Fibroblast of skin of left biceps (primary cell): ENCODE results near the gene LRPAP1.
"Not testable (repeated sequence)": the region's sequence is repeated elsewhere in the genome, so short reads cannot be mapped to it uniquely, and the experiment has no call there.

Experiments used
- DNase-seq, 2 experiments: peaks; one replicate each; pipeline ENCODE4 v3.0.0-alpha.2; 2013; ENCODE audit warnings: low read depth in 2 of 2

The LRPAP1 gene

DNA sequence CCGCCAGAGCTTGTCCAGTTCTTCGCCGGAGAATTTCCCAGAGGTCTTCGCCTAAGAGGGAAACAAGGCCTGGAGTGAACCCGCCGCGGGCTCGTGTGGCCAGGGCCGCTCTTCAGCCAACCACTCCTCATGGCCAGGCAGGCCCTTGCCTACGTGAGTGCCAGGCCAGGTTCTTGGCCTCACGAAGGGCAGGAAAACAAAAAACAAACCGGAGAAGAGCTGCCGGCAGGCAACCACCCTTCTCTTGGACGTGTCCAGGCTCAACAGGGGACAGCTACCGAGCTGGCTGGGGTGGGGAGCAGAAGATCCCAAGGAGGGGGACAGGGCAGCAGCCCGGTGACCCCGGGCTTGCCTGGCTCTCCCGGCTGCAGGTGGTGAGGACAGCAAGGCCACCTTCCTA, 13.3 kb downstream of the LRPAP1 start:
- no peak for DNase-seq

DNA sequence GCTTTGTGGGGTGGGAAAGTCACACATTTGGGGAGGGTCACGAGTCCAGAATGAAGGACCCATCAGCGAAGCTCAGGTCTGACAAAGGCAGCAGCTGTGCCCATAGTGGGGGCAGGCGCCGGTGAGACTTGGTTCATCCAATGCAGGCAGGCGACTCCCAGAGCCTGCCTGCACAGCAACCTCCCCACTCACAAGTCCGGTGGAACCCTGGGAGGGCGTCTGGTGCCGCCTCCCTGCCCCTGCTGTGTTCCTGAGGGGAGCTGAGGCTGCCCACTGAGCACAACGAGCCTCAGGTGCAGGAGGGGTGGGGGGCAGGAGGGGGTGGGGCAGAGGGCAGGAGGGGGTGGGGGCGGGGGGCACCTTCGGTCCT, 13.7 kb downstream of the LRPAP1 start:
- no peak for DNase-seq

DNA sequence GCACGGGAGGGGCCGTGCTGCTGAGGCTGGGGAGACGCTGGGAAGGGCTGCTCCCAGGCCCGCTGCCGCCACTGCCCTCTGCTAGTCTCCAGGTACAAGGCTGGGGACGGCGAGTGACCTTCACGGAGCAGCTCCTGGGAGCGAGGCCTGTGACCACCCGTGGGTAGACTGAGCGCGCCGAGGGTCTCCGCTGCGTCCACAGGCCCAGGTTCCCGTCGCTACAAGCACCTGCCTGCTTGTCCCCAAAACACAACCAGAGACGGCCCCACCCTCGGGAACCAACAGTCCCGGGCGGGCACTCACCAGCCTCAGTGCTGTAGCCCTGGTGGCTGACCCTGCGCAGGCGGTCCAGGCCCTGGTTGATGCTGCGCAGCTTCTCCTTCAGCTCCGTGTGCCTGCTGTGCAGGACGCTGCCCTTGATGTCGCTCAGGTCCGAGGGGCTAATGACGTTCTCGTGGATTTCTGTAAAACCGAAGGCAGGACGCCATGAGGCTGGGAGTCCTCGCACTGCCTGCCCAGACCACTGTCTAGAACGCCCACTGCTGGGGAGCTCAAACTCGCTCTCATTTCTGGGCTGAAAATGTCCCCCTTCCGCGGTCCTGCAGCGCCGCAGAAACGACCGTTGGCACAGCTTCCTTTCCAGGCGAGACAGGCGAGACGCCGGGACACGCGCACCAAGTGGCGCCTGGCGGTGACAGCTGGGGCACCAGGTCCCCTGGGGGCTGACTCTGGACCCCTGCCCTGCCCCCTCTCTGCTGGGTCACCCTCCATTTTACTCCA, 14.3 kb downstream of the LRPAP1 start:
- DNase-seq: no peak

DNA sequence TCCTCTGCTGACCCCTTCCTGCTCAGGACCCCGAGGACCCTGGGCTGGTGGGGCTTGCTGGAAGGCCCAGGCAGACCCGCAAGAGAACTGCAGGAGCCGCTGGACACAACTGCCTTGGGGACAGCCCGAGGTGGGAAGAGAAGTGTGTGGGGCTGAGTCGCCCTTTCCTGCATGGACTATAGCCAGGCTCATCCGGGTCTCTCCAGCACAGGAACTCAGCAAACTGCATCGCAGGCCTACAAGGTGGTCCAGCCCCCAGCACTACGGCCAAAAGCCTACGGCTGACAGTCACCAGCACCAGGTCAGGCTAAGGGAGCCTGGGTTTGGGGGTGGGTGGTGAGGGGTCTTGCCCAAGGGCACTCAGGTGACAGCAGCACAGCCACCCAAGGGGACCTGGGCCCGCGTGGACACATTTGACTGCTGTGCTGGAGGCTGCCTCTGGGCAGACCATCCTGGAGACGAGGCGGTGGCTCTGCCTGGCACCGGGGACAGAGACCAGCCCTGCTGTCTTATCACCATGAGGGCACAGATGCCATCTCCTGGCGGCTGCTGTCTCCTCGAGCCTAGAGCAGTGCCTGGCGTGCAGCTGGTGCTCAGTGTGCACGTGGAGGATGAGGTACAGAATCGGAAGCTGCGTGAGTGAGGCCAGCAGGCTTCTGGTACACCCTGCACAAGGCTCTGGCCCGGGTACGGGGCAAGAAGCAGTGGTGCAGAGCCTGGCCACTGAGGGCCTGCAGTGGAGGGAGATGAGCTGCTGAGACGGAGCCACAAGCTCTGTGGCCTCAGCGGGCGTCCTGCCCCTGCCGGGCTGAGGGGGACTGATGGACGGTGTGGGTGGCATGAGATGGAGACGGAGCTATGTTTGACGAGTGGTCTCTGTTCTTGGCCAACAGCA, 15.1 kb downstream of the LRPAP1 start:
- DNase-seq: no peak

DNA sequence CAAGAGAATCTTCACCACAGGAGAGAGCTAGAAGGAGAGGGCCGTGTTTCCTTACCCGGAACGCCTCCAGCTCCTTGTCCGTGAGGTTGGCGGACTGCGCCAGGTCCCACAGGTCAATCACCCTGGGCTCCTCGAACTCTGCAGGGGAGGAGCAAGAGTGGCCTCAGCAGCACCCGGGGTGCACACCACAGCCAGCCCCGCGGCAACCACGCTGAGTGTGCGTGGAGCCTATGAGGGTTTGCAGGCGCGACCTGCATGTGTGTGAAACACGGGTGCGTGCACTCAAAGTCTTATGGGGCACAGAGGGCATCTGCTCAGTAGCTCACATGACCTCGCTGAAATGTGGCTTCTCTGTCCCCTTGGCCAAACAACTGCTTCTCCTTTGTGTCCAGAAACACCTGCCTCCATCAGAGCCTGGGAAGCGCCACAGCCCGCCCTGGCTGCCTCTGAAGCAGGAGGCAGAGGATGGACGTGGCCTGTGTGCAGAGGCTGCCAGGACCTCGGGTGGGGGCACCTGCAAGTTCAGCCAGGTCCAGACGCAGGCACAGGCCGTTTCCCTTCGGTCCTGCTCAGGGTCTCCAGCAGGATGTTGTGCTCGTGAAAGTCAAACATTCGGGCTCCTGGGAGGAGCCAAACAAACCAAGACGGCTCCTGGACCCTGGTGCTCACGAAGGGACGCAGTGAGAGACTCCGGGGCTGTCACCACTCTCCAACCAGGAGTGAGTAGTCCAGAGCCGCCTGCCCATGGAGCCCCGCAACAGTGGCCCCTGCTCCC, 16.0 kb downstream of the LRPAP1 start:
- DNase-seq: no peak

DNA sequence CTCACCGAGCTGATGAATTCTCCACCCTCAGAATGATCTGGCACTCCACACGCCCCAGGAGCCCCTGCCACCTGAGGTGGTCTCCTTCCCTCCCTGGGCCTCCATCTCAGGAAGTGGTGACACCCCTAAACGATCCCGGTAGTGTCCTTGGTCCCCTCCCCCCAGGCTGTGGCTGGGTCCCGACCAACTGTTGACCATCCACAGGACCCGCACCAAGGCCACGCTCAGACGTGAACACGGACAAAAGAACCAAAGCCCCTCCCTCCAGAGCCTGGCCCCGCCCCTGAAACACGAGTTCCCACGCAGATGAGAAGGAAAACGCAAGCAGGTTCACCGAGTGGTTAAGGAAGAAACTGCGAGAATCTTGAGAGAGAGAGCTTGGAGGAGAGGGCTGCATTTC, 16.6 kb downstream of the LRPAP1 start:
- DNase-seq: no peak

DNA sequence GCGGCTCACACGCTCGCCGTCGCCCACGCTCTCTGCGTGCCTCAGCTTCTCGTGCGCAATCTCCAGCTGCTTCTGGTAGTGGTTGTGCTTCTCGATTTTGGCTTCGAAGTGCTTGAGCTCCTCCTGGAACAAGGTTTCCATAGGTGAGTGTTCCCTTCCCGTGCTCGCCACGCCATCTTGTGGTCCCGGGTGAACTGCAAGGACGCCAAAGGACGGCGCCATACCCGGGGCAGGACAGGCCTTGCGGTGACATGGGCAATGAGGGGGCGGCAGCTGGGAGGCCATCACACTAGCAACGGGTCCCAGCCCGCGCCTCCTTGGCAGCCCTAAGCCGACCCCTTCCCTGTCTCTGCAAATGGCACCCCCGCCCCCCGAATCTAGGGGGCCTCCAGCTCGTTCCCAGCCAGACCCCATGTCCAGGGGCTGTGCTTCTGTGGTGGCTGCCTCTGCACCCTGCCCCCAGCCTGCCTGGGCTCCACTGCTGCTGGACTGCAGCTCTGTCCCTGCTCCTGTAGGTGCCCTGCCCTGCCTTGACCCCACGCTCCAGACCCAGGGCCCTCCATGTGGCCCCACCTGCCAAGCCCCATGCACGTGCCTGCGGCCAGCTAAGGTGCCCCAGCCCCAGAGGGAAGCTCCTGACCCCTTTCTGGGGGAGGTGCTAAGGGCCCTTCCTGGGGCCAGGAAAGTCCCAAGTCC, 17.3 kb downstream of the LRPAP1 start:
- DNase-seq: no peak

DNA sequence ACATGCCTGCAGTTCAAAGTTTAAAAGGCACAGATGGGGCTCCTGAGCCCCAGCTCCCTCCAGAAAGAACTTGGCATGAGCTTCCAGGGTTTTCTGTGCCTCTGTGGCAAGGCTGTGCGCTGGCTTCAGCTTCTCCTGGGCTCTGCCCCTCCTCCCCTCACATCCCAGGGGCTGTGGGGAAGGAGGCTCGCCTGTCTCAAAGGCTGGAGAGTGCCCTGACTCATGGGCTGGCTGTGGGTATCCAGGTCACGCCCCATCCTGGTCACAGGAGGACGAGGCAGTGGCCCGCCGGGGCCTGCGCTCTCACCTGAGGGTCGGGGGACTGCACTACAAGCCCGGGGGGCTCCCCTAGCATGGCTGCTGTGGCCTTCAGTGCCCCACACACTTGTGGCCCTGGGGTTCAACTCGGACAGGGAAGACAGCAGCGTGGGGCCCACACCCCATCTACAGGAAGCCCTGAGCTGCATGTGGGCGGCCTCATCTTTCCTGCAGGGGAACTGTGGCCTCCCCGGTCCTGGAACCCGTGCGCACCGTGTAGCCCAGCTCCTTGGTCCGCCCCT, 17.9 kb downstream of the LRPAP1 start:
- no peak for DNase-seq

DNA sequence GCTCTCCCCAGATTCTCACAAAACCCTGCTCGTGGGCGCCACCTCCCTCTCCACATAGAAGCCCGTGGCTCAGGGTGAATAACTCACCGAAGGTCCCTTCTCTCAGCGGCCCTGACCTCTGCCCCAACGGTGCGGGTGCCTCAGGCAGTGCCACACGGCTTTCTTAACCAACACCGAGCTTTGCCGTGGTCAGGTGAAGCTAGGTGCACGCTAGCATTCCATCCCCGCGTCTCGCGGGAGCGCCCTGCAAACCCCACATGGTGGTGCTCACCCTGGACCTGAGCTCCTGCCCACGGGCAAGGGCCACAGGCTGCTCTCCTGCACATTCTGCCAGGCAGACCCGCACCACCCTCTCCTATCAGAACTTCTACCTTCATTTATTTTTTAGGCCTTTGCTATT, 18.4 kb downstream of the LRPAP1 start:
- DNase-seq: no peak

DNA sequence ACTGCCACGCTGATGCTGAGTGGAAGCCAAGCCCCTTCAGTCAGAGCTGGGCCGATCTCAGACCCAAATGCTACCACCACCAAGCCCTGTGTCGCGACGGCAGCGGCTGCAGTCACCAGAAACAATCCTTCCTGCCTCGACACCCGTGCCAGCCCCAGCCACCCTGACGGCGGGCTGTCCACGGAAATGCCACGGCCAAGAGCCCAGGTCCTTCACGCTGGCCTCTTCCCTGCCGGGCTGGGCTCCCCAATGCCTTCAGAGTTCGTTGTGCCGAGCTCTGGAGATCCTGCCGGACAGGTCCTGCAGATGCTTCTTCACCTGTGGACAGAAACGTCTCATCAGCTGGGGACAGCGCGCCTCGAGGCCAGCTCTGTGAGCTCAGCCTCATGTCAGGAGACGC, 19.5 kb downstream of the LRPAP1 start:
- DNase-seq: no peak

DNA sequence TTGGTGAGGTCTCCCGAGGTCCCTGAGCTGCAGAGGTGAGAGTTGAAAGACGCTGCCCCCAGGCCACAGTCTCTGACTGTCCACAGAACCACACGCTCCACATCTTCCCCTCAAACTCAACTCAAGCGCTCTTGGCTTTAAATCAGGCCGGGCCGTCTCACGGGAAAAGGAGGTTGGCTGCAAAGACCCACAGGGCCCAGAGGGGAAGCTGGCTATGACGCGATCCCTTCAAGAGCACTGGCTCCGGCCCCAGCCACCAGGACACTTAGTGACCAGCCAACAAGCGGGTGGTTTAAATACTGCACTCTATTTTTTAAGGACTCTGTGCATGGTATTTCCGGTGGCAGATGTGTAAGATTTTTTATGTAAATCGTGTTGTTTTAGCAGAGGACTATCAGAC, 19.9 kb downstream of the LRPAP1 start:
- no peak for DNase-seq

DNA sequence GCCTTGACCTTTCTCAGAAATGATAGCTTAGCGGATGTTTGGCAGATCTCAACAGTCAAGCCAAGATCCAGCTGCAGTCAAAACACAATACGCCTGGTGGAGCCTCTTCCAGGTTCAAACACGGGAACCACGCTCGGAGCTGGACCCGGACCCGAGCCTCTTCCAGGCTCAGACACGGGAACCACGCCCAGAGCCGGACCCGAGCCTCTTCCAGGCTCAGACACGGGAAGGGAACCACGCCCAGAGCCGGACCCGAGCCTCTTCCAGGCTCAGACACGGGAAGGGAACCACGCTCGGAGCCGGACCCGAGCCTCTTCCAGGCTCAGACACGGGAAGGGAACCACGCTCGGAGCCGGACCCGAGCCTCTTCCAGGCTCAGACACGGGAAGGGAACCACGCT, 20.6 kb downstream of the LRPAP1 start:
- DNase-seq: not testable (repeated sequence)

DNA sequence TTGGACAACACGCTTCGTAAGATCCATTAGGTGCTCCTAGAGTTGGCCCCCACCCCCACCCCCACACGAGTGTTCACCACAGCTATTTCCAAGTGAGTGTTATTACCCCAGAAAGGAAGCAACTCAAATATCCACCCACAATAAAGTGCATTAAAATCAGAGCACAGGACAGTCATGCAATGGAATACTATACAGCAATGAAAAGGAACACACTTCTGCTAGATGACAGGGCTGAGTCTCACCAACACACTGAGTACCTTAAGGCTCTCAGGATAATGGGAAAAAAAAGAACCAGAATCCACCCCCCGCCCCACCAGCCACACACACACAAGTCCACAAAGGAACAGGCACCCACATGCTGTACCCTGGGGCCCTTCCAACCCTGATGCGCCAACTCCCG, 21.0 kb downstream of the LRPAP1 start:
- no peak for DNase-seq

DNA sequence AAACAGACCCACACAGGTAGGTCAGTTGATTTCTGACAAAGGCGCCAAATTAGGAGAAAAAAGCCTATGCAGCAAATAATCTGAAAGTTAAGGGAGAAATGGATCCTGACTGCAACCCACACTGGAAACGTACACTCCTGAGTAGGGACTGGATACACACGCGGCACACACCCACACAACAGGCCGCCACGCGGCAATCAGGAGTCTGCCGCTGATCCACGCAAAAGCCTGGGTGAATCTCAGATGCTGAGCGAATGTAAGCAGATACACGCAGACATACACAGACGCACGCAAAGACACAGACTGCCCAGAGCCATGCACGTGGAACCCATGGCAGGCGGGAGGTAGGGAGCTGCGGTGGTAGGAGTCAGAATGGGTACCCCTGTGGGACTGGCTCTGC, 21.7 kb downstream of the LRPAP1 start:
- no peak for DNase-seq

DNA sequence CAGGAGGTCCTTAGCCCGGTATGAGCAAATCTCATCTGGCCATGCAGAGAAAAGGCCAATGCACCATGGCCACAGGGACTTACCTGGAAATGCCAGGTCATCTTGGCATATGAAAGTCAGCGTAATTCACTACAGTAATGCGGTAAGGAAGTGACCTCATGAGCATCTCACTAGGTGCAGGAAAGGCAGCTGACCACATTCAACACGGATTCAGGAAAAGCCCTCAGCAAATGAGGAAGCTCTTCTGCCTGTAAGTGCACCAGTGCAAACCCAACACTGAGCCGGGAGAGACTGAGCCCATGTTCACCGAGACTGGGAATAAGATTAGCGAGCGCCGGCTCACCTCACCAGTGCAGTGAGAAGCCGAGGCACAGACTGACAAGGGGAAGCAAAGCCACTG, 23.7 kb downstream of the LRPAP1 start:
- DNase-seq: no peak

DNA sequence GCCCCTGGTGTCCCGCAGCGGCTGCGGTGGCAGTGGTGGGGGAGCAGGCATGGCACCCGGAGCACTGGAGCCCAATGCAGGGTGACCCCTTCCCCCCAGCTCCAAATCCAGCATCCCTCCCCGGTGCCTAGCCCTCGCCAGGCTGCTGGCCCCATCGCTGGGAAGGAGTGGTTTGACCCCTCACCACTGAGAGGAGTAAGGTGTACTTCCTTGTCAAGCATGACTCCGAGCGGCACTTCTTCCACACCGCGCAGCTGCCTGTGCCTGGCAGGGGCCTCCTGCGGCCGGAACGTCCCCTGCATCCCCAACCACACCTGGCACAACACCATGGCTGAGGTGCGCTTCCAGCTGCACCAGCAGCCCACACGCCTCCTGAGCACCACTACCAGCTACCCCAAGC, 27.0 kb downstream of the LRPAP1 start:
- no peak for DNase-seq

DNA sequence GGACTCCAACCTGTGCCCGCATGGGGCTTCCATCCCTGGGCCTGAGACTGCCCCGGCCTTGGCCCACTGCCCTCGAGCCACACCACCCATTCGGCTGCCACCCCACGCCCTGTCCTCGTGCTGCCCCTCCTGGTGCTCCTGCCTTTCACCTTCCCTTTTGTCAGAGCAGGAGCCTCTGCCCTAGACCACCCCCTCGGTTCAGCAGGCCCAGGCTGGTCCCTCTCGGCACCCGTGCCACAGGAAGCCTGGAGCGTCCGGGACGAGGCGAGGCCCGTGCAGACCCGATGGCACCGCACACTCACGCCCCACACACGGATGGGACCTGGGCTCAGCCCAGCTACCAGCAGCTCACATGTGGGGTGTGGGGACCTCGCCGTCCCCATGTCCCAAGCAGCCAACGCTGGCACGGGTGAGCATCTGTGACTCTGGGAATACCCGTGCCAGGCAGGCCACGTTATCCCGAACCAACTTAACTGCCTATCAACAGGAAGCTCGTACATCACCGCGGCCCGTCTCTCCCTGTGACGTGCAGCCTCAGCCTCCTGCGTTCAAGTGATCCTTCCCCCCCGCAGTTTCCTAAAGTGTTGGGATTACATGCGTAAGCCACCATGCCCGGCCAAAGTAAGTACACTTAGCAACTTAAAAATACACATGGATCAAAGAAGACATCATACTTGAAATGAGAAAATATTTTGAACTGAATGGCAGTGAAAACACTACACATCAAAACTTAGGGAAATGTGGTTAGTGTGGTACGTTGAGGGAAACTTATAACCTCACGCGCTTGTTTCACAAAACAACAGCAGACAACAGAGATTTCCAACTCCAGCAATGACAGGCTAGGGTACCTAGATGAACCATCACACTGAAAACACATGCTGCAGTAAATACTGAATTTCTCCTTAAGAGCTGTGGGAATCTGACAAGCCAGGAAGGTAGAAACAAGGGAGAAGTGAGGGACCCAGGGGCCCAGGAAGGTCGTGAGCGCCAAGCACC, 29.0 kb downstream of the LRPAP1 start:
- DNase-seq: no peak

DNA sequence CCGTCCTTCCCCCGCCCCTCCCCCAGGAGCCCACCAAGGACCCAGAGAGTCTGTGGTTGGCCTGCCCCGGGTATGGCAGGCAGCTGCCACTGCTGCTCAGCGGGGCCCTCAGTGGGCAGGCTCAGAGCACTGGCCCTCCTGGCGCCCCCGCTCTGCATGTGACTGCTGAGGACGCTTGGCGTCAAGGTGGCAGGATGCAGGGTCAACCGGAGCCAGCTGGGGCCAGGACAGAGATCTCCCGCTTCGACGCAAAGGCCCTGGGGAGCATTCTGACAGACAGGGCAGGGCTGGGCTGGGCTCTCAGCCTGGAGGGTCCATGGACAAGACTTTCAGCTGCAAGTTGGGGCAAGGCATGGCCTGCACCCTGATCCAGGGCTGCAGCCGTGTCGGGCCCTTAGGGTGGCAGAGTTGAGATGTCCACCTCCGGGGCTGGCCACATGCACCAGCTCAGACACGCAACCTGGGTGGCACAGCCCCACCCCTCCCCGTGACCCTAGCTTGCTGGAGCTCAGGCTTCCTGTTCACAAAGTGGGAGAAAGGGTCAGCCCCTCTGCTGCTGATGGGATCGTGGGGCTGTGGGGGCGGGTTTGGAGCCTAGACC, 30.3 kb downstream of the LRPAP1 start:
- DNase-seq: no peak

DNA sequence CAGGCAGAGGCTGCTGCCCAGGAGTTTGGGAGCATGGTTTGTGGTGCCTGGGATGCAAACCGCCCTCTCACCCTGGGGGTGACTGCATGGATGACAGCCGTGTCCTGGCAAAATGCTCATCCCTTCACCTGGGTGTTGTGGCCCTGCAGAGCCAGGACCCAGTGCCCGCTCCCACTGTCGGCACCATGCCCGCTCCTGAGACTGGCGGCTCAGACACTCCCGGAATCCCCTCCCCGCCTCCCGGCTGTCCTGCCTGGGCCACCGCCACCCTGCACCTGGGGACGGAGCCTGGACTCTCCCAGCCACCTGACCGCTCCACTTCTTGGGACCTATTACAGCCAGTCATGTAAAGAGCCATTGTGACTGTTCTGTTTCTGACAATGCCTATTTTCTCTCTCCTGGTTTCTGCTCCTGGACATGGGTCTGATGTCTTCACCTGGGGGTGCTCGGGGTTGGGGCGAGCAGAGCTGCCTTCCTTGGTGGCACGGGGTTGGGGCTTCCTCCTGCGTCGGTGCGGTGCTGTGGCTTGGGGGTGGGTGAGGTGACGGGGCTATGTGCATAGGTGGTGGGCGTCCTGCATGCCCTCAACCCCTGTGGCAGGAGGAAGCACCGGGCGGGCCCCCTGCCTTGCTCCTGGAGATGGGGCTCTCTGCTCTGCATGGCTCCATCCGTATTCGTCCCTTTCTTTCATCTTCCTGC, 30.9 kb downstream of the LRPAP1 start:
- no peak for DNase-seq
